Measurements from ENCODE around the gene VGF.
A peak's percentile ranks its signal among the peaks of the same experiment; 100 is the strongest.

VGF gene

GRCh38 chr7:101169110-101169837 lies 3.9 kb upstream of the VGF start (continued):
- peak; percentile 12; the same call in 1 of the 2 replicates for TF ChIP-seq GFI1B (tag by site-specific recombination; IDR thresholded peaks at IDR 0.05)
- TF ChIP-seq ZNF629 (tag by site-specific recombination; IDR thresholded peaks at IDR 0.05): peak; percentile 44
- TF ChIP-seq, protein P1, sequence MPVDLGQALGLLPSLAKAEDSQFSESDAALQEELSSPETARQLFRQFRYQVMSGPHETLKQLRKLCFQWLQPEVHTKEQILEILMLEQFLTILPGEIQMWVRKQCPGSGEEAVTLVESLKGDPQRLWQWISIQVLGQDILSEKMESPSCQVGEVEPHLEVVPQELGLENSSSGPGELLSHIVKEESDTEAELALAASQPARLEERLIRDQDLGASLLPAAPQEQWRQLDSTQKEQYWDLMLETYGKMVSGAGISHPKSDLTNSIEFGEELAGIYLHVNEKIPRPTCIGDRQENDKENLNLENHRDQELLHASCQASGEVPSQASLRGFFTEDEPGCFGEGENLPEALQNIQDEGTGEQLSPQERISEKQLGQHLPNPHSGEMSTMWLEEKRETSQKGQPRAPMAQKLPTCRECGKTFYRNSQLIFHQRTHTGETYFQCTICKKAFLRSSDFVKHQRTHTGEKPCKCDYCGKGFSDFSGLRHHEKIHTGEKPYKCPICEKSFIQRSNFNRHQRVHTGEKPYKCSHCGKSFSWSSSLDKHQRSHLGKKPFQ (tag by site-specific recombination; IDR thresholded peaks at IDR 0.05): peak; percentile 70; the same call in 1 of the 2 replicates
- no peak for TF ChIP-seq ZNF280C (tag by site-specific recombination; IDR thresholded peaks at IDR 0.05)
- no peak for TF ChIP-seq ZNF621 (tag by site-specific recombination; IDR thresholded peaks at IDR 0.05)
- TF ChIP-seq ZNF426 (tag by site-specific recombination; IDR thresholded peaks at IDR 0.05): no peak
- no peak for TF ChIP-seq ZNF473 (tag by site-specific recombination; IDR thresholded peaks at IDR 0.05)
- TF ChIP-seq ZNF664 (tag by site-specific recombination; IDR thresholded peaks at IDR 0.05): no peak
- no peak for TF ChIP-seq ZNF530 (tag by site-specific recombination; IDR thresholded peaks at IDR 0.05; ENCODE audit: low read depth)
- TF ChIP-seq ZNF302 (tag by site-specific recombination; IDR thresholded peaks at IDR 0.05; ENCODE audit: low read depth): no peak
- no peak for TF ChIP-seq TRIM28 (IDR thresholded peaks at IDR 0.05; ENCODE audit: borderline replicate concordance, low read length)
- no peak for TF ChIP-seq ZNF548 (tag by site-specific recombination; IDR thresholded peaks at IDR 0.05)
- TF ChIP-seq, protein P2, sequence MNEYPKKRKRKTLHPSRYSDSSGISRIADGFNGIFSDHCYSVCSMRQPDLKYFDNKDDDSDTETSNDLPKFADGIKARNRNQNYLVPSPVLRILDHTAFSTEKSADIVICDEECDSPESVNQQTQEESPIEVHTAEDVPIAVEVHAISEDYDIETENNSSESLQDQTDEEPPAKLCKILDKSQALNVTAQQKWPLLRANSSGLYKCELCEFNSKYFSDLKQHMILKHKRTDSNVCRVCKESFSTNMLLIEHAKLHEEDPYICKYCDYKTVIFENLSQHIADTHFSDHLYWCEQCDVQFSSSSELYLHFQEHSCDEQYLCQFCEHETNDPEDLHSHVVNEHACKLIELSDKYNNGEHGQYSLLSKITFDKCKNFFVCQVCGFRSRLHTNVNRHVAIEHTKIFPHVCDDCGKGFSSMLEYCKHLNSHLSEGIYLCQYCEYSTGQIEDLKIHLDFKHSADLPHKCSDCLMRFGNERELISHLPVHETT (tag by site-specific recombination; IDR thresholded peaks at IDR 0.05): peak; percentile 89
- TF ChIP-seq ZSCAN5A (tag by site-specific recombination; IDR thresholded peaks at IDR 0.05): no peak
- 0 out of 2 replicates have a peak, but pooled peaks have one; percentile 33 for TF ChIP-seq SCRT2 (tag by site-specific recombination; IDR thresholded peaks at IDR 0.05)
- TF ChIP-seq ZFP37 (tag by site-specific recombination; IDR thresholded peaks at IDR 0.05): peak; percentile 53
- no peak for TF ChIP-seq ZNF23 (tag by site-specific recombination; IDR thresholded peaks at IDR 0.05; ENCODE audit: borderline replicate concordance)
- TF ChIP-seq ZNF645 (tag by site-specific recombination; IDR thresholded peaks at IDR 0.05): no peak; the same call in 1 of the 2 replicates
- TF ChIP-seq BCL11B (tag by site-specific recombination; IDR thresholded peaks at IDR 0.05; ENCODE audit: low read depth): 0 out of 2 replicates have a peak, but pooled peaks have one; percentile 18
- peak; percentile 64; the same call in 1 of the 2 replicates for TF ChIP-seq ZNF391 (tag by site-specific recombination; IDR thresholded peaks at IDR 0.05; ENCODE audit: borderline replicate concordance, low read depth)
- no peak for TF ChIP-seq ZSCAN30 (tag by site-specific recombination; IDR thresholded peaks at IDR 0.05)
- TF ChIP-seq SALL2 (tag by site-specific recombination; IDR thresholded peaks at IDR 0.05; ENCODE audit: borderline replicate concordance): 0 out of 2 replicates have a peak, but pooled peaks have one; percentile 10
- no peak for TF ChIP-seq ZBTB48 (tag by site-specific recombination; IDR thresholded peaks at IDR 0.05)
- TF ChIP-seq ZBTB11 (tag by site-specific recombination; conservative IDR thresholded peaks at IDR 0.05; ENCODE audit: low read depth): no peak
- TF ChIP-seq ZNF155 (tag by site-specific recombination; IDR thresholded peaks at IDR 0.05): peak; percentile 72; the same call in 1 of the 2 replicates
- no peak for TF ChIP-seq GLI2 (tag by site-specific recombination; IDR thresholded peaks at IDR 0.05; ENCODE audit: borderline replicate concordance, low read depth)
- no peak for TF ChIP-seq ZFP3 (tag by site-specific recombination; IDR thresholded peaks at IDR 0.05; ENCODE audit: low read depth)

Measured in HEK293 (cell line).